K562 (cell line): ENCODE data around the gene PHF1.
A peak's percentile ranks its signal among the peaks of the same experiment; 100 is the strongest.

Experiments
- CBFB ChIP-seq: sonication (generic); formaldehyde crosslinking; IDR thresholded peaks from 2 replicates; pipeline ENCODE4 v1.4.0; 2020; ENCODE audit warnings: mild to moderate bottlenecking, missing genetic modification reagents
- EP300 ChIP-seq: IDR thresholded peaks from 2 replicates; pipeline ENCODE4 v1.6.1; 2012; ENCODE audit warnings: low read length, improper control_type of control experiment
- EZH2 ChIP-seq: IDR thresholded peaks from 2 replicates; pipeline ENCODE4 v1.6.1; 2012; ENCODE audit warnings: low read depth, mild to moderate bottlenecking, inconsistent platforms, low read length, borderline replicate concordance
- JUN ChIP-seq, 2 experiments: sonication (generic) in 1 of 2; formaldehyde crosslinking in 1 of 2; IDR thresholded peaks; 2 replicates each; pipeline versions ENCODE4 v1.6.1 to v1.8.0; 2012 to 2022; ENCODE audit warnings: borderline replicate concordance in 2 of 2, mild to moderate bottlenecking in 2 of 2, improper control_type of control experiment in 1 of 2, low read depth in 1 of 2, low read length in 1 of 2, missing genetic modification reagents in 1 of 2
- KLF16 ChIP-seq: IDR thresholded peaks from 2 replicates; pipeline ENCODE4 v1.6.1; 2016; ENCODE audit warnings: antibody characterized with exemption
- POLR2AphosphoS5 ChIP-seq: IDR thresholded peaks from 2 replicates; pipeline ENCODE4 v1.6.1; 2011; ENCODE audit warnings: mild to moderate bottlenecking, low read depth, low read length, moderate library complexity; ENCODE audit not compliant: control insufficient read depth, insufficient read depth
- TAF1 ChIP-seq: IDR thresholded peaks from 2 replicates; pipeline ENCODE4 v1.6.1; 2011; ENCODE audit warnings: mild to moderate bottlenecking, low read length, moderate library complexity; ENCODE audit not compliant: insufficient read depth, control insufficient read depth, severe bottlenecking; ENCODE audit errors: extremely low read depth
- TOE1 ChIP-seq, 2 experiments: fragments of 450-650 bp in 1 of 2; sonication (generic) in 1 of 2; formaldehyde crosslinking in 1 of 2; IDR thresholded peaks; 2 replicates each; pipeline versions ENCODE4 v1.7.1 to v1.8.0; 2016 to 2022; ENCODE audit warnings: borderline replicate concordance in 2 of 2, mild to moderate bottlenecking in 2 of 2, antibody characterized with exemption in 1 of 2, inconsistent platforms in 1 of 2, low read depth in 1 of 2, missing genetic modification reagents in 1 of 2, moderate library complexity in 1 of 2
- ZNF398 ChIP-seq: fragments of 250-450 bp; sonication (Bioruptor Pico); IDR thresholded peaks from 2 replicates; pipeline ENCODE4 v1.8.0; 2021; ENCODE audit warnings: moderate library complexity, mild to moderate bottlenecking, inconsistent platforms
- ZNF444 ChIP-seq: fragments of 250-450 bp; sonication (Bioruptor Pico); IDR thresholded peaks from 2 replicates; pipeline ENCODE4 v1.4.0; 2020; ENCODE audit warnings: mild to moderate bottlenecking, moderate library complexity
- ZNF639 ChIP-seq, 2 experiments: fragments of 200-800 bp in 1 of 2; sonication (Bioruptor generic) in 1 of 2; sonication (generic) in 1 of 2; formaldehyde crosslinking in 1 of 2; IDR thresholded peaks in 1 of 2; conservative IDR thresholded peaks in 1 of 2; 2 replicates each; pipeline versions ENCODE4 v1.5.0 to v1.6.1; 2016 to 2020; ENCODE audit warnings: missing compliant biosample characterization in 1 of 2, missing genetic modification characterization in 1 of 2, missing genetic modification reagents in 1 of 2
- TF ChIP-seq, protein P1 (sequence below), 2 experiments: fragments of 450-650 bp; formaldehyde crosslinking in 1 of 2; IDR thresholded peaks; 2 replicates each; pipeline versions ENCODE4 v1.4.0 to v1.6.1; 2014 to 2020; ENCODE audit warnings: mild to moderate bottlenecking in 2 of 2, borderline replicate concordance in 1 of 2, low read depth in 1 of 2
- TF ChIP-seq, protein P2 (sequence below), 3 experiments: IDR thresholded peaks in 2 of 3; conservative IDR thresholded peaks in 1 of 3; 2 replicates each; pipeline ENCODE4 v1.5.1; 2011 to 2012; ENCODE audit warnings: low read length in 3 of 3, mild to moderate bottlenecking in 3 of 3, control low read depth in 2 of 3, improper control_type of control experiment in 1 of 3, inconsistent platforms in 1 of 3, low read depth in 1 of 3, mixed read lengths in 1 of 3, moderate library complexity in 1 of 3; ENCODE audit not compliant: insufficient read depth in 2 of 3

DNA sequence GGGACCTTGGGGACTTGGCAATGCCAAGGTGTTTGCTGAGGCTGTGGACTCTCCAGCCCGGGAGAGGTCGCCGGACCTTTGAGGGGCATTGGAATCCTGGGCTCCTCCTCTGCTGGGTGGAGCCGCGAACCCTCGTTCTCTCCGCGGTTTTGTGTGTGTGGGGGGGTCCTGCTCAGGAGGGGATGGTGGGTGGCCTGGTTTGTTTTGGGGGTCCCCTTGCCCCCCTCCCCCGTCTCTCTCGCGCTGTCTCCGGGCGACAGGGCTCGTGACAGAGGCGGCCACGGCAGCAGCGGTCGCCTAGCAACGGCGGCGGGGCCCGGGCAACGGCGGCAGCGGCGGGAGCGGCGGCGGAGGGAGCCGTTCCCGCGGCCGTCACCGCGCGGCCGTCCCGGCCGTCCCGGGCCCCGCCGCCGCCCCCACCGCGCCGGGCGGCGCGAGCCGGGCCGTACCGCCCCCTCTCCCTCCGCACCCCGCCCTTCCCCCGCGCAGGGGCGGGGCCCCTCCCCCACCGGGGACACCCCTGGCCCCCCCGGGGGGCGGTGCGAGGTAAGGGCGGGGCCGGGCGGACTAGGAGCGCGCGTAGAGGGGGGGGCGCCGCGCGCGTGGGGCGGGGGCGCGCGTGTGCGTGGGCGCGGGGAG lies 16.9 kb downstream of the PHF1 start:
- TF ChIP-seq, protein P1, sequence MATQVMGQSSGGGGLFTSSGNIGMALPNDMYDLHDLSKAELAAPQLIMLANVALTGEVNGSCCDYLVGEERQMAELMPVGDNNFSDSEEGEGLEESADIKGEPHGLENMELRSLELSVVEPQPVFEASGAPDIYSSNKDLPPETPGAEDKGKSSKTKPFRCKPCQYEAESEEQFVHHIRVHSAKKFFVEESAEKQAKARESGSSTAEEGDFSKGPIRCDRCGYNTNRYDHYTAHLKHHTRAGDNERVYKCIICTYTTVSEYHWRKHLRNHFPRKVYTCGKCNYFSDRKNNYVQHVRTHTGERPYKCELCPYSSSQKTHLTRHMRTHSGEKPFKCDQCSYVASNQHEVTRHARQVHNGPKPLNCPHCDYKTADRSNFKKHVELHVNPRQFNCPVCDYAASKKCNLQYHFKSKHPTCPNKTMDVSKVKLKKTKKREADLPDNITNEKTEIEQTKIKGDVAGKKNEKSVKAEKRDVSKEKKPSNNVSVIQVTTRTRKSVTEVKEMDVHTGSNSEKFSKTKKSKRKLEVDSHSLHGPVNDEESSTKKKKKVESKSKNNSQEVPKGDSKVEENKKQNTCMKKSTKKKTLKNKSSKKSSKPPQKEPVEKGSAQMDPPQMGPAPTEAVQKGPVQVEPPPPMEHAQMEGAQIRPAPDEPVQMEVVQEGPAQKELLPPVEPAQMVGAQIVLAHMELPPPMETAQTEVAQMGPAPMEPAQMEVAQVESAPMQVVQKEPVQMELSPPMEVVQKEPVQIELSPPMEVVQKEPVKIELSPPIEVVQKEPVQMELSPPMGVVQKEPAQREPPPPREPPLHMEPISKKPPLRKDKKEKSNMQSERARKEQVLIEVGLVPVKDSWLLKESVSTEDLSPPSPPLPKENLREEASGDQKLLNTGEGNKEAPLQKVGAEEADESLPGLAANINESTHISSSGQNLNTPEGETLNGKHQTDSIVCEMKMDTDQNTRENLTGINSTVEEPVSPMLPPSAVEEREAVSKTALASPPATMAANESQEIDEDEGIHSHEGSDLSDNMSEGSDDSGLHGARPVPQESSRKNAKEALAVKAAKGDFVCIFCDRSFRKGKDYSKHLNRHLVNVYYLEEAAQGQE (IDR thresholded peaks at IDR 0.05; ENCODE audit: borderline replicate concordance) = no peak
- TF ChIP-seq, protein P1 (CRISPR knock-in tag; IDR thresholded peaks at IDR 0.05; ENCODE audit: low read depth) = no peak
- TF ChIP-seq TOE1 (IDR thresholded peaks at IDR 0.05; ENCODE audit: borderline replicate concordance) = no peak
- TF ChIP-seq TOE1 (CRISPR knock-in tag; IDR thresholded peaks at IDR 0.05; ENCODE audit: borderline replicate concordance, low read depth) = no peak
- no peak for TF ChIP-seq CBFB (CRISPR knock-in tag)
- no peak for TF ChIP-seq EZH2
- no peak for TF ChIP-seq JUN (IDR thresholded peaks at IDR 0.05; ENCODE audit: borderline replicate concordance, low read depth, low read length)
- TF ChIP-seq JUN (CRISPR knock-in tag; IDR thresholded peaks at IDR 0.05; ENCODE audit: borderline replicate concordance) = no peak
- TF ChIP-seq, protein P2, sequence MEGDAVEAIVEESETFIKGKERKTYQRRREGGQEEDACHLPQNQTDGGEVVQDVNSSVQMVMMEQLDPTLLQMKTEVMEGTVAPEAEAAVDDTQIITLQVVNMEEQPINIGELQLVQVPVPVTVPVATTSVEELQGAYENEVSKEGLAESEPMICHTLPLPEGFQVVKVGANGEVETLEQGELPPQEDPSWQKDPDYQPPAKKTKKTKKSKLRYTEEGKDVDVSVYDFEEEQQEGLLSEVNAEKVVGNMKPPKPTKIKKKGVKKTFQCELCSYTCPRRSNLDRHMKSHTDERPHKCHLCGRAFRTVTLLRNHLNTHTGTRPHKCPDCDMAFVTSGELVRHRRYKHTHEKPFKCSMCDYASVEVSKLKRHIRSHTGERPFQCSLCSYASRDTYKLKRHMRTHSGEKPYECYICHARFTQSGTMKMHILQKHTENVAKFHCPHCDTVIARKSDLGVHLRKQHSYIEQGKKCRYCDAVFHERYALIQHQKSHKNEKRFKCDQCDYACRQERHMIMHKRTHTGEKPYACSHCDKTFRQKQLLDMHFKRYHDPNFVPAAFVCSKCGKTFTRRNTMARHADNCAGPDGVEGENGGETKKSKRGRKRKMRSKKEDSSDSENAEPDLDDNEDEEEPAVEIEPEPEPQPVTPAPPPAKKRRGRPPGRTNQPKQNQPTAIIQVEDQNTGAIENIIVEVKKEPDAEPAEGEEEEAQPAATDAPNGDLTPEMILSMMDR (IDR thresholded peaks at IDR 0.05 in 2 of 3, conservative IDR thresholded peaks at IDR 0.05 in 1 of 3; ENCODE audit: insufficient read depth in 2 of 3, low read depth in 1 of 3, low read length in 3 of 3) = peak in 2 of 3 experiments; percentile 33 to 39; a peak in 3 of 6 replicates
- no peak; the same call in 1 of the 2 replicates for TF ChIP-seq POLR2AphosphoS5
- peak in 1 of 2 experiments; percentile 91; a peak in 2 of 4 replicates for TF ChIP-seq ZNF639 (CRISPR knock-in tag; conservative IDR thresholded peaks at IDR 0.05 in 1 of 2, IDR thresholded peaks at IDR 0.05 in 1 of 2)
- TF ChIP-seq KLF16 = no peak
- 0 out of 2 replicates have a peak, but pooled peaks have one; percentile 11 for TF ChIP-seq EP300
- TF ChIP-seq ZNF444 (CRISPR knock-in tag) = no peak
- TF ChIP-seq ZNF398 = no peak
- no peak for TF ChIP-seq TAF1
